HEK293 (cell line): ENCODE data around the gene AKAP12.

ENCODE experiments used
- KLF17 ChIP-seq: fragments of 450-650 bp; formaldehyde crosslinking; IDR thresholded peaks from 2 replicates; pipeline ENCODE4 v1.5.1; 2016; ENCODE audit warnings: missing biosample characterization, missing genetic modification characterization
- KLF8 ChIP-seq: fragments of 450-650 bp; formaldehyde crosslinking; IDR thresholded peaks from 2 replicates; pipeline ENCODE4 v1.5.1; 2016; ENCODE audit warnings: missing biosample characterization, missing genetic modification characterization
- MEIS1 ChIP-seq: sonication (generic); formaldehyde crosslinking; IDR thresholded peaks from 2 replicates; pipeline ENCODE4 v1.8.1; 2022; ENCODE audit warnings: missing genetic modification reagents, mild to moderate bottlenecking, borderline replicate concordance
- MZF1 ChIP-seq: fragments of 450-650 bp; formaldehyde crosslinking; IDR thresholded peaks from 2 replicates; pipeline ENCODE4 v1.5.1; 2017; ENCODE audit warnings: missing biosample characterization, missing genetic modification characterization, borderline replicate concordance
- PRDM4 ChIP-seq: fragments of 450-650 bp; formaldehyde crosslinking; IDR thresholded peaks from 2 replicates; pipeline ENCODE4 v1.5.1; 2017; ENCODE audit warnings: missing biosample characterization, missing genetic modification characterization
- SCRT1 ChIP-seq: fragments of 450-650 bp; formaldehyde crosslinking; IDR thresholded peaks from 2 replicates; pipeline ENCODE4 v1.5.1; 2016; ENCODE audit warnings: missing biosample characterization, missing genetic modification characterization, borderline replicate concordance
- SCRT2 ChIP-seq: fragments of 450-650 bp; formaldehyde crosslinking; IDR thresholded peaks from 2 replicates; pipeline ENCODE4 v1.5.1; 2016; ENCODE audit warnings: missing biosample characterization, missing genetic modification characterization
- SETDB1 ChIP-seq: IDR thresholded peaks from one replicate; pipeline ENCODE4 v1.6.1; 2017; ENCODE audit warnings: mild to moderate bottlenecking, low read length, moderate library complexity, mixed read lengths; ENCODE audit not compliant: insufficient read length
- SP2 ChIP-seq: fragments of 450-650 bp; formaldehyde crosslinking; IDR thresholded peaks from 2 replicates; pipeline ENCODE4 v1.5.1; 2016; ENCODE audit warnings: missing biosample characterization, missing genetic modification characterization
- TSHZ1 ChIP-seq: fragments of 450-650 bp; formaldehyde crosslinking; IDR thresholded peaks from 2 replicates; pipeline ENCODE4 v1.5.1; 2016; ENCODE audit warnings: missing biosample characterization, missing genetic modification characterization, borderline replicate concordance
- WT1 ChIP-seq: fragments of 450-650 bp; formaldehyde crosslinking; IDR thresholded peaks from 2 replicates; pipeline ENCODE4 v1.5.1; 2016; ENCODE audit warnings: missing biosample characterization, missing genetic modification characterization
- YY1 ChIP-seq: fragments of 450-650 bp; formaldehyde crosslinking; IDR thresholded peaks from 2 replicates; pipeline ENCODE4 v1.5.1; 2018; ENCODE audit warnings: missing biosample characterization, missing genetic modification characterization
- ZBTB49 ChIP-seq: fragments of 450-650 bp; formaldehyde crosslinking; IDR thresholded peaks from 2 replicates; pipeline ENCODE4 v1.5.1; 2016; ENCODE audit warnings: missing biosample characterization, missing genetic modification characterization, low read depth
- ZFHX2 ChIP-seq: fragments of 450-650 bp; formaldehyde crosslinking; conservative IDR thresholded peaks from 2 replicates; pipeline ENCODE4 v1.5.1; 2016; ENCODE audit warnings: missing biosample characterization, missing genetic modification characterization
- ZNF18 ChIP-seq: fragments of 450-650 bp; formaldehyde crosslinking; IDR thresholded peaks from 2 replicates; pipeline ENCODE4 v1.5.1; 2016; ENCODE audit warnings: missing biosample characterization, missing genetic modification characterization
- ZNF223 ChIP-seq: fragments of 450-650 bp; formaldehyde crosslinking; IDR thresholded peaks from 2 replicates; pipeline ENCODE4 v1.5.1; 2016; ENCODE audit warnings: missing biosample characterization, missing genetic modification characterization
- ZNF426 ChIP-seq: fragments of 450-650 bp; formaldehyde crosslinking; IDR thresholded peaks from 2 replicates; pipeline ENCODE4 v1.5.1; 2017; ENCODE audit warnings: missing biosample characterization, missing genetic modification characterization, mild to moderate bottlenecking, inconsistent platforms, moderate library complexity
- ZNF433 ChIP-seq: fragments of 450-650 bp; formaldehyde crosslinking; IDR thresholded peaks from 2 replicates; pipeline ENCODE4 v1.5.1; 2016; ENCODE audit warnings: missing biosample characterization, missing genetic modification characterization, low read depth
- ZNF555 ChIP-seq: fragments of 450-650 bp; formaldehyde crosslinking; conservative IDR thresholded peaks from 2 replicates; pipeline ENCODE4 v1.5.1; 2017; ENCODE audit warnings: missing biosample characterization, mild to moderate bottlenecking, missing genetic modification characterization, inconsistent platforms
- ZNF558 ChIP-seq: fragments of 450-650 bp; formaldehyde crosslinking; IDR thresholded peaks from 2 replicates; pipeline ENCODE4 v1.5.1; 2016; ENCODE audit warnings: missing biosample characterization, missing genetic modification characterization
- ZNF600 ChIP-seq: fragments of 450-650 bp; formaldehyde crosslinking; IDR thresholded peaks from 2 replicates; pipeline ENCODE4 v1.5.1; 2016; ENCODE audit warnings: missing biosample characterization, missing genetic modification characterization
- ZNF626 ChIP-seq: fragments of 450-650 bp; sonication (Bioruptor Pico); formaldehyde crosslinking; IDR thresholded peaks from 2 replicates; pipeline ENCODE4 v1.5.1; 2018; ENCODE audit warnings: missing biosample characterization, missing genetic modification characterization, inconsistent platforms
- ZNF660 ChIP-seq: fragments of 450-650 bp; IDR thresholded peaks from 2 replicates; pipeline ENCODE4 v1.5.1; 2018; ENCODE audit warnings: missing biosample characterization, mild to moderate bottlenecking, missing genetic modification characterization
- ZNF692 ChIP-seq: fragments of 450-650 bp; formaldehyde crosslinking; IDR thresholded peaks from 2 replicates; pipeline ENCODE4 v1.5.1; 2016; ENCODE audit warnings: missing biosample characterization, missing genetic modification characterization
- ZNF747 ChIP-seq: fragments of 450-650 bp; formaldehyde crosslinking; IDR thresholded peaks from 2 replicates; pipeline ENCODE4 v1.5.1; 2016; ENCODE audit warnings: missing biosample characterization, missing genetic modification characterization
- ZNF785 ChIP-seq: fragments of 450-650 bp; formaldehyde crosslinking; IDR thresholded peaks from 2 replicates; pipeline ENCODE4 v1.5.1; 2016; ENCODE audit warnings: missing biosample characterization, missing genetic modification characterization
- ZNF791 ChIP-seq: fragments of 450-650 bp; formaldehyde crosslinking; IDR thresholded peaks from 2 replicates; pipeline ENCODE4 v1.5.1; 2016; ENCODE audit warnings: missing biosample characterization, missing genetic modification characterization

Gene AKAP12

GRCh38 chr6:151240791-151241642 is 1.2 kb downstream of the AKAP12 start (continued):
- no peak for TF ChIP-seq MEIS1 (CRISPR knock-in tag)
- TF ChIP-seq ZFHX2 (tag by site-specific recombination): no peak
- no peak for TF ChIP-seq ZNF555
- TF ChIP-seq KLF17 (tag by site-specific recombination): 0 out of 2 replicates have a peak, but pooled peaks have one; percentile 19
- no peak for TF ChIP-seq ZBTB49
- TF ChIP-seq TSHZ1 (tag by site-specific recombination): no peak
- no peak for TF ChIP-seq ZNF791
- no peak for TF ChIP-seq SCRT2
- TF ChIP-seq KLF8 (tag by site-specific recombination): peak; percentile 38; the same call in 1 of the 2 replicates
- peak; percentile 80 for TF ChIP-seq ZNF18 (tag by site-specific recombination)
- TF ChIP-seq WT1: no peak
- 0 out of 2 replicates have a peak, but pooled peaks have one; percentile 42 for TF ChIP-seq ZNF660 (tag by site-specific recombination)
- no peak for TF ChIP-seq ZNF223 (tag by site-specific recombination)
- no peak for TF ChIP-seq PRDM4 (tag by site-specific recombination)
- TF ChIP-seq ZNF426 (tag by site-specific recombination): no peak
- TF ChIP-seq MZF1 (tag by site-specific recombination): no peak
- TF ChIP-seq ZNF558: no peak
- TF ChIP-seq ZNF433 (tag by site-specific recombination): no peak
- no peak for TF ChIP-seq ZNF626
- TF ChIP-seq SETDB1: no peak
- TF ChIP-seq YY1 (tag by site-specific recombination): peak; percentile 40; the same call in 1 of the 2 replicates
- no peak; the same call in 1 of the 2 replicates for TF ChIP-seq SP2 (tag by site-specific recombination)
- TF ChIP-seq SCRT1 (tag by site-specific recombination): no peak
- no peak for TF ChIP-seq ZNF747
- peak; percentile 85 for TF ChIP-seq ZNF600 (tag by site-specific recombination)
- TF ChIP-seq ZNF785 (tag by site-specific recombination): no peak
- TF ChIP-seq ZNF692: peak; percentile 48; the same call in 1 of the 2 replicates
